GM19043 (cell line): ENCODE results near the gene FAF2.
"Not testable (repeated sequence)": the region's sequence is repeated elsewhere in the genome, so short reads cannot be mapped to it uniquely, and the experiment has no call there.

Source experiments
- ATAC-seq: cut with Tn5 transposase; IDR thresholded peaks from one replicate; pipeline ENCODE4 v1.9.1; 2021; ENCODE audit warnings: low read depth; ENCODE audit not compliant: unreplicated experiment

Gene FAF2

GRCh38 chr5:176416965-176417364, 31.2 kb upstream of the FAF2 start:
- no peak for ATAC-seq

GRCh38 chr5:176418251-176418650, 29.9 kb upstream of the FAF2 start:
- ATAC-seq: no peak

- ATAC-seq: no peak
Observed at GRCh38 chr5:176420086-176420485, 28.1 kb upstream of the FAF2 start.

- no peak for ATAC-seq
Observed at GRCh38 chr5:176420972-176421544, 27.1 kb upstream of the FAF2 start.

GRCh38 chr5:176424181-176424580, 24.0 kb upstream of the FAF2 start:
- ATAC-seq: no peak

GRCh38 chr5:176425138-176425537, 23.0 kb upstream of the FAF2 start:
- ATAC-seq: no peak

- no peak for ATAC-seq
Observed at GRCh38 chr5:176425791-176426190, 22.4 kb upstream of the FAF2 start.

GRCh38 chr5:176426876-176427275, 21.3 kb upstream of the FAF2 start:
- no peak for ATAC-seq

- ATAC-seq: no peak
Observed at GRCh38 chr5:176427971-176428370, 20.2 kb upstream of the FAF2 start.

- ATAC-seq: no peak
Observed at GRCh38 chr5:176429972-176430371, 18.2 kb upstream of the FAF2 start.

- ATAC-seq: no peak
Observed at GRCh38 chr5:176432707-176433106, 15.5 kb upstream of the FAF2 start.

- no peak for ATAC-seq
Observed at GRCh38 chr5:176436656-176437055, 11.5 kb upstream of the FAF2 start.

GRCh38 chr5:176438959-176439757, 9.0 kb upstream of the FAF2 start:
- ATAC-seq: no peak

GRCh38 chr5:176440927-176441706, 7.1 kb upstream of the FAF2 start:
- ATAC-seq: no peak

- ATAC-seq: no peak
Observed at GRCh38 chr5:176441921-176442323, 6.3 kb upstream of the FAF2 start.

GRCh38 chr5:176442911-176443310, 5.3 kb upstream of the FAF2 start:
- ATAC-seq: not testable (repeated sequence)

GRCh38 chr5:176444742-176445141, 3.4 kb upstream of the FAF2 start:
- no peak for ATAC-seq

GRCh38 chr5:176446028-176446665, 2.0 kb upstream of the FAF2 start:
- no peak for ATAC-seq

GRCh38 chr5:176446884-176447590, 1.1 kb upstream of the FAF2 start:
- no peak for ATAC-seq

GRCh38 chr5:176447591-176447977, 601 bp upstream of the FAF2 start:
- ATAC-seq: peak; percentile 17
